ENCODE results near the gene GTF2H1.

GTF2H1 gene

DNA sequence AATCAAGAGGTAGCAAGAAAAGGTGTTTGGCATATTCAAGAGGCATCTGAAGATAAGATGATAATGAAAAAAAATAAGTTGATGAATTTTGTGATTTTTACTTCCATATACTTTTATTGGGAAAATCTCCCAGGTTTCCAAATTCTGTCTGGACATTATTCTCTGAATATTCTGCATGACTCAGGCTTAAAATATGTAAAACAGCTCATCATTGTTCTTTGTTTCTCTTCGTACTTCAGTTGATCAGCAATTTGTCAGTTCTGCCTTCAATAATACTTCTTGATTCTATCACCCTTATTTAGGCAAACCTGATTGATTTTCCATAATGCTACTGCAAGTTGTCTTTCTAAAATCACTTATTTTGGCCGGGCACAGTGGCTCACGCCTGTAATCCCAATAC is 30.2 kb downstream of the GTF2H1 start:
- Histone ChIP-seq H3K79me1 (ENCODE audit: low read length) (no peaks in the 10 kb centered on the region), H3K4me1 (ENCODE audit: control insufficient read depth, low read depth, low read length) (no peaks in the 10 kb centered on the region), H3K79me2 (ENCODE audit: control insufficient read depth, insufficient read depth, low read length) (no peaks in the 10 kb centered on the region), H3K4me3 (ENCODE audit: low read length) (no peak overlapping the region), H3K27ac (ENCODE audit: low read depth, low read length) (no peak overlapping the region), H3K18ac (ENCODE audit: low read length) (no peak overlapping the region), H3K56ac (ENCODE audit: low read length) (no peak overlapping the region), H3K23ac (ENCODE audit: low read length) (no peak overlapping the region), H3K36me3 (ENCODE audit: control insufficient read depth, insufficient read depth, low read length) (peaks cover 2% of the 10 kb centered on the region), H3K4me2 (ENCODE audit: low read length) (no peak overlapping the region), H2AK5ac (ENCODE audit: low read length) (no peak overlapping the region), H3K9ac (ENCODE audit: low read length) (no peak overlapping the region), H2BK15ac (replicated peaks; ENCODE audit: low read depth) (no peak overlapping the region), H3K4ac (ENCODE audit: low read depth, low read length) (no peak overlapping the region), H2BK5ac (ENCODE audit: low read length) (no peak overlapping the region), H4K5ac (ENCODE audit: low read length) (no peak overlapping the region), H3K27me3 (ENCODE audit: insufficient read depth, low read length, poor library complexity) (no peaks in the 10 kb centered on the region), H4K8ac (ENCODE audit: low read depth, low read length) (no peak overlapping the region), H2BK120ac (ENCODE audit: low read depth, low read length) (no peak overlapping the region)
- no CpG with 5 or more reads among the region's 3 CpGs for WGBS (ENCODE audit: extremely low coverage, insufficient coverage, low lambda C conversion rate)
- DNase-seq = no peak

DNA sequence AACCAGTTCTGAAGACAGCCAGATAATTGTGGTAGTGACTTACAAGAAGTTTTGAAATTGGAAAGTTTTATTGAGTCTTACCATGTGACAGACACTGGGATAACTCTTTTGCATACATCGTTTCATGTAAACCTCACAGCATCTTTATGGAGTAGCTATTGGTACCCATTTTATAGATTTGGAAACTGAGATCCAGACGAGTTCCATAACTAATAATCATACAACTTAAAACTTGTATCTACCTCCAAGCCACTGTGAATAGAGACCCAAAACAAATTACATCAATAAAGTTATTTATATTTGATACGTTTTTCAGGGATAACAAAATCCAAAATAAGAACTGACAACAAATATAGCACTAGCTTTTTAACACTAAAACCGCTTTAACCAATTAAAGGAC is 36.3 kb downstream of the GTF2H1 start:
- H2AK5ac ChIP-seq (ENCODE audit: low read length) = no peak overlapping the region
- H3K4me3 ChIP-seq (ENCODE audit: low read length) = no peak overlapping the region
- H3K79me1 ChIP-seq (ENCODE audit: low read length) = no peaks in the 10 kb centered on the region
- no peaks in the 10 kb centered on the region for H3K79me2 ChIP-seq (ENCODE audit: control insufficient read depth, insufficient read depth, low read length)
- no peak overlapping the region for H3K4ac ChIP-seq (ENCODE audit: low read depth, low read length)
- WGBS (ENCODE audit: extremely low coverage, insufficient coverage, low lambda C conversion rate) = no CpG with 5 or more reads among the region's 4 CpGs
- H2BK120ac ChIP-seq (ENCODE audit: low read depth, low read length) = no peak overlapping the region
- no peak for DNase-seq
- no peak overlapping the region for H3K9ac ChIP-seq (ENCODE audit: low read length)
- H3K27me3 ChIP-seq (ENCODE audit: insufficient read depth, low read length, poor library complexity) = no peaks in the 10 kb centered on the region
- H4K8ac ChIP-seq (ENCODE audit: low read depth, low read length) = no peak overlapping the region
- no peaks in the 10 kb centered on the region for H3K4me1 ChIP-seq (ENCODE audit: control insufficient read depth, low read depth, low read length)
- H3K4me2 ChIP-seq (ENCODE audit: low read length) = no peak overlapping the region
- no peak overlapping the region for H3K18ac ChIP-seq (ENCODE audit: low read length)
- no peak overlapping the region for H3K56ac ChIP-seq (ENCODE audit: low read length)
- H3K27ac ChIP-seq (ENCODE audit: low read depth, low read length) = no peak overlapping the region
- H4K5ac ChIP-seq (ENCODE audit: low read length) = no peak overlapping the region
- no peaks in the 10 kb centered on the region for H3K36me3 ChIP-seq (ENCODE audit: control insufficient read depth, insufficient read depth, low read length)
- no peak overlapping the region for H2BK15ac ChIP-seq (replicated peaks; ENCODE audit: low read depth)
- H2BK5ac ChIP-seq (ENCODE audit: low read length) = no peak overlapping the region
- H3K23ac ChIP-seq (ENCODE audit: low read length) = no peak overlapping the region

DNA sequence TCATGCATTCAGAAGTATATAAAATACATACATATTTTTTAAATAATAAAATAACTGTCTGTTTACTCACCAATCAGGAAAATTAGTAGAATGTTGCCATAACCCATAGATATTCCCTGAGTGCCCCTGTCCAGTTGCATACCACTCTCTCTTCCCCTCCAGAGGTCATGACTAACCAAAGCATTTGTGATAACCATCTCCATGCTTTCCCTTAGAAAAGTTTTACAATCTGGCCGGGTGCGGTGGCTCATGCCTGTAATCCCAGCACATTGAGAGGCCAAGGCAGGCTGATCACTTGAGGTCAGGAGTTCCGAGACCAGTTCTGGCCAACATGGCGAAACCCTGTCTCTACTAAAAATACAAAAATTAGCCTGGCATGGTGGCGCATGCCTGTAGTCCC is 38.8 kb downstream of the GTF2H1 start:
- H2BK120ac ChIP-seq (ENCODE audit: low read depth, low read length) = no peak overlapping the region
- H3K36me3 ChIP-seq (ENCODE audit: control insufficient read depth, insufficient read depth, low read length) = peaks cover 6% of the 10 kb centered on the region
- H3K23ac ChIP-seq (ENCODE audit: low read length) = no peak overlapping the region
- no peak overlapping the region for H3K56ac ChIP-seq (ENCODE audit: low read length)
- H3K27me3 ChIP-seq (ENCODE audit: insufficient read depth, low read length, poor library complexity) = no peaks in the 10 kb centered on the region
- H3K9ac ChIP-seq (ENCODE audit: low read length) = no peak overlapping the region
- H4K8ac ChIP-seq (ENCODE audit: low read depth, low read length) = no peak overlapping the region
- H3K4ac ChIP-seq (ENCODE audit: low read depth, low read length) = no peak overlapping the region
- H2BK5ac ChIP-seq (ENCODE audit: low read length) = no peak overlapping the region
- no peaks in the 10 kb centered on the region for H3K4me1 ChIP-seq (ENCODE audit: control insufficient read depth, low read depth, low read length)
- WGBS (ENCODE audit: extremely low coverage, insufficient coverage, low lambda C conversion rate) = no CpG with 5 or more reads among the region's 5 CpGs
- no peak overlapping the region for H2BK15ac ChIP-seq (replicated peaks; ENCODE audit: low read depth)
- no peak overlapping the region for H3K27ac ChIP-seq (ENCODE audit: low read depth, low read length)
- no peak overlapping the region for H4K5ac ChIP-seq (ENCODE audit: low read length)
- no peak overlapping the region for H3K18ac ChIP-seq (ENCODE audit: low read length)
- H3K4me2 ChIP-seq (ENCODE audit: low read length) = no peak overlapping the region
- DNase-seq = no peak
- no peaks in the 10 kb centered on the region for H3K79me1 ChIP-seq (ENCODE audit: low read length)
- H3K4me3 ChIP-seq (ENCODE audit: low read length) = no peak overlapping the region
- H2AK5ac ChIP-seq (ENCODE audit: low read length) = no peak overlapping the region
- H3K79me2 ChIP-seq (ENCODE audit: control insufficient read depth, insufficient read depth, low read length) = no peaks in the 10 kb centered on the region

DNA sequence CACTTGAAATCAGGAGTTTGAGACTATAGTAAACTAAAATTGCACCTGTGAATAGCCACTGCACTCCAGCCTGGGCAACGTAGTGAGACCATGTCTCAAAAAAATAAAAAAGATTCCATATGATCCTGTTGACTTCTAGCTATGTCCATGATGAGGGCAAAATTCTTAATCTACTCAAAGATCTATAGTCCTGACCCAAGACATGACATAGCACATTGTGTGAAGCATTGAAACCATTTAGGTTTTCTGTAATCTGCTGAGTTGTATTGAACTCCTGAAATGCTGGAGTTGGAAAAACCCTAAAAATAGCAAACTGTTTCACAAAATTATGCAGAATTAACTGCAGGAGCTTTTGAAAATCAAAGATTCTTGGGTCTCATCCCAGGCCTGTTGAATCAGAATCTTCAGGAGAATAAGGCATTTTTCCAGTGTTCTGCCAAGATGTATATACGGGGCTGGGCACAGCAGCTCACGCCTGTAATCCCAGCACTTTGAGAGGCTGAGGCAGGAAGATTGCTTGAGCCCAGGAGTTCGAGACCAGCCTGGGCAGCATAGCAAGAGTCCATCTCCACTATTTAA is 42.2 kb downstream of the GTF2H1 start:
- H3K4me1 ChIP-seq (ENCODE audit: control insufficient read depth, low read depth, low read length) = no peaks in the 10 kb centered on the region
- no peak overlapping the region for H3K9ac ChIP-seq (ENCODE audit: low read length)
- H3K4me3 ChIP-seq (ENCODE audit: low read length) = no peak overlapping the region
- H3K79me1 ChIP-seq (ENCODE audit: low read length) = no peaks in the 10 kb centered on the region
- DNase-seq = no peak
- no peak overlapping the region for H3K18ac ChIP-seq (ENCODE audit: low read length)
- H2BK15ac ChIP-seq (replicated peaks; ENCODE audit: low read depth) = no peak overlapping the region
- no peaks in the 10 kb centered on the region for H3K27me3 ChIP-seq (ENCODE audit: insufficient read depth, low read length, poor library complexity)
- H2BK120ac ChIP-seq (ENCODE audit: low read depth, low read length) = no peak overlapping the region
- H2AK5ac ChIP-seq (ENCODE audit: low read length) = no peak overlapping the region
- no peak overlapping the region for H2BK5ac ChIP-seq (ENCODE audit: low read length)
- H3K23ac ChIP-seq (ENCODE audit: low read length) = no peak overlapping the region
- no CpG with 5 or more reads among the region's 4 CpGs for WGBS (ENCODE audit: extremely low coverage, insufficient coverage, low lambda C conversion rate)
- H4K8ac ChIP-seq (ENCODE audit: low read depth, low read length) = no peak overlapping the region
- H4K5ac ChIP-seq (ENCODE audit: low read length) = no peak overlapping the region
- H3K27ac ChIP-seq (ENCODE audit: low read depth, low read length) = no peak overlapping the region
- H3K4me2 ChIP-seq (ENCODE audit: low read length) = no peak overlapping the region
- H3K56ac ChIP-seq (ENCODE audit: low read length) = no peak overlapping the region
- no peak overlapping the region for H3K4ac ChIP-seq (ENCODE audit: low read depth, low read length)
- H3K36me3 ChIP-seq (ENCODE audit: control insufficient read depth, insufficient read depth, low read length) = peaks cover 6% of the 10 kb centered on the region
- H3K79me2 ChIP-seq (ENCODE audit: control insufficient read depth, insufficient read depth, low read length) = no peaks in the 10 kb centered on the region

DNA sequence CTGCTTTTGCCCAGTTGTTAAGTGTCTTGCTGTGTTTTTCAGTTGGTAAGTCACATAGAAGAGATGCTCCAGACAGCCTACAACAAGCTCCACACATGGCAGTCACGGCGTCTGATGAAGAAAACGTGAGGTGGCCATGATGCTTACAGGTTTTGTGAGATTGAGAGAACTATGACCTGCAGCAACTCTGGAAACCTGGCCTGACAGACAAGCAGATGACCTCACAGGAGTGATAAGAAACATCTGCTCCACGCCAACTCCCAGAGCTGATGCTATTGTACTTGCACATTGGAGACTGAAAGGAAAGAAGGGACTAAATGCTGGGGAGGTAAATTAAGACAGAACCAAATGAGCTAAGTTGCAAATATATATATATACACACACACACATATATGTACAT is 43.4 kb downstream of the GTF2H1 start:
- no peak overlapping the region for H3K23ac ChIP-seq (ENCODE audit: low read length)
- DNase-seq = no peak
- H4K8ac ChIP-seq (ENCODE audit: low read depth, low read length) = no peak overlapping the region
- no peak overlapping the region for H3K4me2 ChIP-seq (ENCODE audit: low read length)
- H3K56ac ChIP-seq (ENCODE audit: low read length) = no peak overlapping the region
- no peaks in the 10 kb centered on the region for H3K79me1 ChIP-seq (ENCODE audit: low read length)
- H3K9ac ChIP-seq (ENCODE audit: low read length) = no peak overlapping the region
- peaks cover 6% of the 10 kb centered on the region for H3K36me3 ChIP-seq (ENCODE audit: control insufficient read depth, insufficient read depth, low read length)
- H2BK15ac ChIP-seq (replicated peaks; ENCODE audit: low read depth) = no peak overlapping the region
- H3K4me3 ChIP-seq (ENCODE audit: low read length) = no peak overlapping the region
- H3K27me3 ChIP-seq (ENCODE audit: insufficient read depth, low read length, poor library complexity) = no peaks in the 10 kb centered on the region
- no peaks in the 10 kb centered on the region for H3K79me2 ChIP-seq (ENCODE audit: control insufficient read depth, insufficient read depth, low read length)
- H3K27ac ChIP-seq (ENCODE audit: low read depth, low read length) = no peak overlapping the region
- H2BK5ac ChIP-seq (ENCODE audit: low read length) = no peak overlapping the region
- WGBS (ENCODE audit: extremely low coverage, insufficient coverage, low lambda C conversion rate) = no CpG with 5 or more reads among the region's 4 CpGs
- H4K5ac ChIP-seq (ENCODE audit: low read length) = no peak overlapping the region
- no peak overlapping the region for H2BK120ac ChIP-seq (ENCODE audit: low read depth, low read length)
- H3K18ac ChIP-seq (ENCODE audit: low read length) = no peak overlapping the region
- H2AK5ac ChIP-seq (ENCODE audit: low read length) = no peak overlapping the region
- H3K4ac ChIP-seq (ENCODE audit: low read depth, low read length) = no peak overlapping the region
- no peaks in the 10 kb centered on the region for H3K4me1 ChIP-seq (ENCODE audit: control insufficient read depth, low read depth, low read length)

DNA sequence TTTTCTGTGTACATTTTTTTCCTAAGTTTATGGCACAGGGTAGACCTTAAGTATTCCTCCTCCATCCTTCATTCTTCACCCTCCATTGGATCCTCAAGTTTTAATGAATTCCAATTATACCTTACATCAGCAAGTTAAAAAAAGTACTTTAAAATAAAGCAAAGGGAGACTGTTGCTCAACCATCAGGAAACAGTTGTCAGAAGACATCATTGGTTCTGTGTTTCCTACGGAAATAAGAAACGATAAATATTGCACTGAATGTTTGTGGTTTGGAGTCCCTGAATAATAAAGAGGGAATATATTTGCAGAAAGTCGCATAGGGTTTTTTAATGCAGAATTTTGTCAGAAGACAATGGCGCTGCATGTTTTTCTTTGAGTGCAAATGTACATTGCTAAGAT is 43.9 kb downstream of the GTF2H1 start:
- no peak overlapping the region for H3K23ac ChIP-seq (ENCODE audit: low read length)
- H2BK5ac ChIP-seq (ENCODE audit: low read length) = no peak overlapping the region
- no peak overlapping the region for H3K56ac ChIP-seq (ENCODE audit: low read length)
- no peak overlapping the region for H3K4me3 ChIP-seq (ENCODE audit: low read length)
- H3K4me2 ChIP-seq (ENCODE audit: low read length) = no peak overlapping the region
- no peak overlapping the region for H4K5ac ChIP-seq (ENCODE audit: low read length)
- no peaks in the 10 kb centered on the region for H3K27me3 ChIP-seq (ENCODE audit: insufficient read depth, low read length, poor library complexity)
- H2AK5ac ChIP-seq (ENCODE audit: low read length) = no peak overlapping the region
- no peak overlapping the region for H3K9ac ChIP-seq (ENCODE audit: low read length)
- no peaks in the 10 kb centered on the region for H3K79me2 ChIP-seq (ENCODE audit: control insufficient read depth, insufficient read depth, low read length)
- H3K27ac ChIP-seq (ENCODE audit: low read depth, low read length) = no peak overlapping the region
- DNase-seq = no peak
- H3K79me1 ChIP-seq (ENCODE audit: low read length) = no peaks in the 10 kb centered on the region
- H3K4ac ChIP-seq (ENCODE audit: low read depth, low read length) = no peak overlapping the region
- H3K18ac ChIP-seq (ENCODE audit: low read length) = no peak overlapping the region
- no peak overlapping the region for H4K8ac ChIP-seq (ENCODE audit: low read depth, low read length)
- no peak overlapping the region for H2BK120ac ChIP-seq (ENCODE audit: low read depth, low read length)
- no CpG with 5 or more reads among the region's 4 CpGs for WGBS (ENCODE audit: extremely low coverage, insufficient coverage, low lambda C conversion rate)
- H3K4me1 ChIP-seq (ENCODE audit: control insufficient read depth, low read depth, low read length) = no peaks in the 10 kb centered on the region
- peaks cover 6% of the 10 kb centered on the region for H3K36me3 ChIP-seq (ENCODE audit: control insufficient read depth, insufficient read depth, low read length)
- no peak overlapping the region for H2BK15ac ChIP-seq (replicated peaks; ENCODE audit: low read depth)

All from mesendoderm (in vitro differentiated cells).